NB4 (cell line): ENCODE data around the gene RFX4.

Experiments used
- DNase-seq: peaks from one replicate; pipeline ENCODE4 v3.0.0; 2010; ENCODE audit warnings: low read depth
- H3K4me3 ChIP-seq: one replicate; pipeline ENCODE4 v1.5.1; 2011; ENCODE audit warnings: mild to moderate bottlenecking, low read depth, low read length, moderate library complexity
- CTCF ChIP-seq: IDR thresholded peaks from one replicate; pipeline ENCODE4 v1.5.1; 2012; ENCODE audit warnings: low read depth, low read length
- MAX ChIP-seq: IDR thresholded peaks from 2 replicates; pipeline ENCODE4 v1.6.1; 2011; ENCODE audit warnings: low read depth, low read length
- MYC ChIP-seq: IDR thresholded peaks from 2 replicates; pipeline ENCODE4 v1.6.1; 2011; ENCODE audit warnings: low read depth, low read length
- POLR2A ChIP-seq: IDR thresholded peaks from 2 replicates; pipeline ENCODE4 v1.6.1; 2011; ENCODE audit warnings: mild to moderate bottlenecking; ENCODE audit not compliant: insufficient read length; ENCODE audit errors: extremely low read depth

Gene RFX4

DNA sequence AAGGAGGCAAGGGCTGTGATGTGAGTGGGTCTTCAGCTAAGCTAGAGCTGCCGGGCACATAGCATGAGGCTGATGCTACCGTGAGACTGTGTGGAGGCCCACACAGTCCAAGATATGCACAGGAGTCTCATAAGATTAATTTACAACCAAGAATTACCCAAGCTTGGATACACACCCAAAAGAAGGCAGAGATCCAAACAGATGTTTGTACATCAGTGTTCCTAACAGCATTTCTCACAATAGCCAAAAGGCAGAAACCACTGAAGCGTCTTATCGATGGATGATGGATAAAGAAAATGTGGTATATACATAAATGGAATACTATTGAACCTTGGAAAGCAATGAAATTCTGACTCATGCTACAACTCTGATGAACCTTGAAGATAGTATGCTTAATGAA lies 150.9 kb downstream of the RFX4 start:
- no peak for DNase-seq
- TF ChIP-seq POLR2A (no peak), MAX (no peak), CTCF (no peak), MYC (no peak)
- H3K4me3 ChIP-seq = no peak overlapping the region

DNA sequence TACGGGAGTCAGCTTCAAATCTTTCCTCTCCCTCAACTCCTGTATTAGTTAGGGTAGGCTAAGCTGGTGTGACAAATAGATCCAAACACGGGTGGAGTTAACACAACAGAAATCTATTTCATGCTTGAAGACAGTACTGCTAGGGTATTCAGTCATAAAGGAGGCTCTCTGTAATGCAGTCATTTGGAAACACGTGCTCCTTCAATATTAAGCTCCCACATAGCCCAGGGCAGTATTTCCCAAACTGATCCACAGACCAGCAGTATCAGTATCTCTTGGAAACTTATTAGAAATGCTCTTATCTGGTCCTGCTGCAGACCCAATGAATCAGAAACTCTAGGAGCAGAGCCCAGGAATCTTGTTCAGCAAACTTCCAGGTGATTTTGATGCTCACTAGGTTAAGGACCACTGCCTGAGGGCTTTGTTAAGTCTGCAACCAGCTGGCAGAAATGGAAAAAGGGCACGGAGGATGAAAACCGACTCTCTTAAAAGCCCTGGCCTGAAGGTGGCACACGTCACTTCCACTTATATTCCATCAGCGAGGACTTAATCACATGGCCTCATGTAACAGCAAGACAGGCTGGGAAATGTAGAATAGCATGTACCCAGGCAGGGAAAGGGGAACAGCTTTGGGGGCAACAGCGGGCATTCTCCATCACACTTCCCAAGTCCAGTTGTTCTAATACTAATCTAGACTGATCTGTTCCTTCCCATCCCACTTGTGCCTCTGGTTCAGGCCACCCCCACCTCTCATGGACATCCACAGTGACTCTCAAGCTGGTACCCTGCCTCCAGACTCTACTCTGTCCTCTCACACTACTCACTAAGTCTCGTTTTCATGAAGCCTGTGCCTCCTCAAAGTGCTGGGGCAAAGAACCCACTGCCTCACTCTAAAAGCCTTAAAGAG lies 153.5 kb downstream of the RFX4 start:
- H3K4me3 ChIP-seq = no peak overlapping the region
- DNase-seq = peak; percentile 29
- TF ChIP-seq CTCF (no peak), MAX (peak; percentile 39; the same call in 1 of the 2 replicates)

- H3K4me3 ChIP-seq = no peak overlapping the region
- TF ChIP-seq CTCF (no peak), MYC (no peak), POLR2A (no peak), MAX (no peak)
- no peak for DNase-seq
These were observed 156.5 kb downstream of the RFX4 start for GRCh38 chr12:106739318-106739717.

DNA sequence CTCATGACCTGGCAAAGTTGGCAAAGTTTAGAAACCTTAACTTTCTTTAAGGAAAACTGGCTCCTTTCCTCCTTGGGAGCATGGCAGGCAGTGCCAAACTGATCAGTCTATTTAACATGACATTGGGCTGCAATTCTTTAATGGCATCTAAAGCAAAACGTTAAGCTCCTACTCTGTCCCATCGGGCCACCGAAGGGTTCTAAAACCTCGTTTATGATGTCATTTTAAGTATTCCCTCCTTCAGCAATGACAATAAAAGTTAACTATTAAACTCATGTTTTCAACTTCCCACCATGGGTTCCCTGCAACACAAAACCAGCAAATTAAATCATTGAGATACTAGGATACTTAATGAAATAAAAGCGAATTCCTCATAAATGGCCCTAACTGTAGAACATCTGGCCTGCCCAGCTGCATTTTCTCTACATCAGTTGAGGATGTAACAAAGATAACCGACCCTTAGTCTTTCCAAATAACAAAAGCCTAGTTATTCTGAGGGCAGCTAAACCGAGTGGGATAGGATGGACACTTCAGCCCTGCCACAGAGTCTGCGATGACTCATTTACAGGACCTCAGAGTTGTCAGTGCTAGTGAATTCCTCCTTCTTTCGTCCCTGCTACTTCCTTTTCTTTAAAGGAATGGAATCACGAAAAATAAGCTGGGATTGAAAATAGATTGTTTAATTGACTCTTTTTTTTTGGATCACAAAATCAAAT lies 157.2 kb downstream of the RFX4 start:
- no peak overlapping the region for H3K4me3 ChIP-seq
- TF ChIP-seq CTCF (no peak), MYC (no peak), POLR2A (no peak), MAX (no peak)
- DNase-seq = peak; percentile 21

- DNase-seq = peak; percentile 25
- H3K4me3 ChIP-seq = no peak overlapping the region
- no peak for TF ChIP-seq MYC
- no peak for TF ChIP-seq MAX
- TF ChIP-seq CTCF = no peak
- TF ChIP-seq POLR2A = no peak
These were observed 158.0 kb downstream of the RFX4 start for GRCh38 chr12:106740818-106741217.
